HL-60/S4 treated with phorbol 12-myristate 13-acetate at 8.2 ng/mL for 4 days and 3 days (cell line): Measurements from ENCODE around the gene SEMG2.

Source experiments
- in situ Hi-C: fragments of 300-500 bp; cut with MboI; formaldehyde crosslinking; loops from 2 replicates; pipeline ENCODE4 v1.15.0; 2022; ENCODE audit warnings: low sequenced_read_pairs

The SEMG2 gene

GRCh38 chr20:45226287-45226686 is 5.1 kb downstream of the SEMG2 start:
- in situ Hi-C loops, result no loop called here

GRCh38 chr20:45229264-45230056 is 8.3 kb downstream of the SEMG2 start:
- in situ Hi-C loops, result no loop called here

- in situ Hi-C loops, result no loop called here
Measured at GRCh38 chr20:45230631-45231030, 9.5 kb downstream of the SEMG2 start.

GRCh38 chr20:45235995-45236394 is 14.8 kb downstream of the SEMG2 start:
- in situ Hi-C loops, result no loop called here

- in situ Hi-C loops, result no loop called here
Measured at GRCh38 chr20:45238139-45238538, 17.0 kb downstream of the SEMG2 start.

GRCh38 chr20:45246109-45246508 is 24.9 kb downstream of the SEMG2 start:
- in situ Hi-C loops, result no loop called here

GRCh38 chr20:45247865-45248264 is 26.7 kb downstream of the SEMG2 start:
- in situ Hi-C loops, result no loop called here

- in situ Hi-C loops, result no loop called here
Measured at GRCh38 chr20:45248609-45249008, 27.4 kb downstream of the SEMG2 start.

- in situ Hi-C loops, result no loop called here
Measured at GRCh38 chr20:45251884-45252560, 30.8 kb downstream of the SEMG2 start.

GRCh38 chr20:45253261-45253660 is 32.1 kb downstream of the SEMG2 start:
- in situ Hi-C loops, result no loop called here

- in situ Hi-C loops, result no loop called here
Measured at GRCh38 chr20:45254383-45255262, 33.5 kb downstream of the SEMG2 start, which contains the start of gene SLPI. SLPI (minus strand) TSS chr20:45254564; CDS start chr20:45254543, 21 bp downstream.

- in situ Hi-C loops, result no loop called here
Measured at GRCh38 chr20:45257161-45257560, 36.0 kb downstream of the SEMG2 start.

GRCh38 chr20:45257711-45258110 is 36.5 kb downstream of the SEMG2 start:
- in situ Hi-C loops, result no loop called here

GRCh38 chr20:45258259-45258658 is 37.1 kb downstream of the SEMG2 start:
- in situ Hi-C loops, result no loop called here

- in situ Hi-C loops, result no loop called here
Measured at GRCh38 chr20:45258664-45259063, 37.5 kb downstream of the SEMG2 start.

- in situ Hi-C loops, result no loop called here
Measured at GRCh38 chr20:45263556-45264266, 42.5 kb downstream of the SEMG2 start.

- in situ Hi-C loops, result no loop called here
Measured at GRCh38 chr20:45266977-45267376, 45.8 kb downstream of the SEMG2 start.

- in situ Hi-C loops, result no loop called here
Measured at GRCh38 chr20:45268531-45268930, 47.4 kb downstream of the SEMG2 start.

- in situ Hi-C loops, result no loop called here
Measured at GRCh38 chr20:45269056-45269455, 47.9 kb downstream of the SEMG2 start.

GRCh38 chr20:45269754-45270270 is 48.6 kb downstream of the SEMG2 start:
- in situ Hi-C loops, result no loop called here
